ENCODE measurements around the gene ZNRF4. TPM values are rescaled to one million over a fixed set of nuclear protein-coding genes. Genes with fewer than 3 reads are reported as not detected.
A peak's percentile ranks its signal among the peaks of the same experiment; 100 is the strongest.
"Not testable (repeated sequence)": the region's sequence is repeated elsewhere in the genome, so short reads cannot be mapped to it uniquely, and the experiment has no call there.

Gene ZNRF4
- total RNA-seq, 1 experiment from 2014 or later = not detected

- DNase-seq (ENCODE audit: low read depth) = no peak
These were observed 18.4 kb downstream of the ZNRF4 start for GRCh38 chr19:5473646-5474045.

GRCh38 chr19:5477451-5478215 is 22.4 kb downstream of the ZNRF4 start:
- no peak for DNase-seq (ENCODE audit: low read depth)

- no peak for DNase-seq (ENCODE audit: low read depth)
These were observed 23.2 kb downstream of the ZNRF4 start for GRCh38 chr19:5478241-5478924.

- no peak for DNase-seq (ENCODE audit: low read depth)
These were observed 23.8 kb downstream of the ZNRF4 start for GRCh38 chr19:5478925-5479588.

- DNase-seq (ENCODE audit: low read depth) = peak; percentile 16
These were observed 24.7 kb downstream of the ZNRF4 start for GRCh38 chr19:5479958-5480357.

GRCh38 chr19:5480427-5480836 is 25.2 kb downstream of the ZNRF4 start:
- peak; percentile 15 for DNase-seq (ENCODE audit: low read depth)

- no peak for DNase-seq (ENCODE audit: low read depth)
These were observed 26.7 kb downstream of the ZNRF4 start for GRCh38 chr19:5481957-5482356.

- DNase-seq (ENCODE audit: low read depth) = no peak
These were observed 29.4 kb downstream of the ZNRF4 start for GRCh38 chr19:5484398-5485285.

GRCh38 chr19:5485286-5485636 is 30.0 kb downstream of the ZNRF4 start:
- no peak for DNase-seq (ENCODE audit: low read depth)

- DNase-seq (ENCODE audit: low read depth) = not testable (repeated sequence)
These were observed 30.4 kb downstream of the ZNRF4 start for GRCh38 chr19:5485658-5486057.

GRCh38 chr19:5487222-5487621 is 32.0 kb downstream of the ZNRF4 start:
- no peak for DNase-seq (ENCODE audit: low read depth)

GRCh38 chr19:5489551-5489950 is 34.3 kb downstream of the ZNRF4 start:
- no peak for DNase-seq (ENCODE audit: low read depth)

- DNase-seq (ENCODE audit: low read depth) = no peak
These were observed 36.3 kb downstream of the ZNRF4 start for GRCh38 chr19:5491565-5491964.

- no peak for DNase-seq (ENCODE audit: low read depth)
These were observed 37.0 kb downstream of the ZNRF4 start for GRCh38 chr19:5492281-5492634.

- no peak for DNase-seq (ENCODE audit: low read depth)
These were observed 37.6 kb downstream of the ZNRF4 start for GRCh38 chr19:5492635-5493409.

- DNase-seq (ENCODE audit: low read depth) = no peak
These were observed 39.6 kb downstream of the ZNRF4 start for GRCh38 chr19:5494773-5495172.

GRCh38 chr19:5495792-5496191 is 40.6 kb downstream of the ZNRF4 start:
- DNase-seq (ENCODE audit: low read depth) = no peak

- no peak for DNase-seq (ENCODE audit: low read depth)
These were observed 42.1 kb downstream of the ZNRF4 start for GRCh38 chr19:5497297-5497696.

- no peak for DNase-seq (ENCODE audit: low read depth)
These were observed 43.8 kb downstream of the ZNRF4 start for GRCh38 chr19:5498830-5499550.

- no peak for DNase-seq (ENCODE audit: low read depth)
These were observed 46.7 kb downstream of the ZNRF4 start for GRCh38 chr19:5501907-5502306.

- DNase-seq (ENCODE audit: low read depth) = no peak
These were observed 48.4 kb downstream of the ZNRF4 start for GRCh38 chr19:5503598-5503997.
